GM12864 (cell line): ENCODE results near the gene CAMK2D.

Source experiments
- DNase-seq: peaks from one replicate; pipeline ENCODE4 v3.0.0-alpha.2; 2011; ENCODE audit warnings: low read depth
- H3K4me3 ChIP-seq: 2 replicates; pipeline ENCODE4 v1.5.1; 2011; ENCODE audit warnings: mild to moderate bottlenecking, low read depth, low read length, control low read depth
- CTCF ChIP-seq: IDR thresholded peaks from 2 replicates; pipeline ENCODE4 v1.5.1; 2011; ENCODE audit warnings: low read depth, mild to moderate bottlenecking, moderate library complexity, low read length, control low read depth, inconsistent platforms; ENCODE audit errors: missing control alignments

Gene CAMK2D

GRCh38 chr4:113481820-113482219 lies 279.7 kb downstream of the CAMK2D start:
- TF ChIP-seq CTCF = no peak
- no peak for DNase-seq
- H3K4me3 ChIP-seq = no peak overlapping the region

GRCh38 chr4:113480109-113480508 lies 281.4 kb downstream of the CAMK2D start:
- no peak overlapping the region for H3K4me3 ChIP-seq
- no peak for DNase-seq
- TF ChIP-seq CTCF = no peak

- no peak for DNase-seq
- no peak for TF ChIP-seq CTCF
- H3K4me3 ChIP-seq = no peak overlapping the region
These were observed 283.5 kb downstream of the CAMK2D start for GRCh38 chr4:113478032-113478431.

GRCh38 chr4:113476800-113477199 lies 284.7 kb downstream of the CAMK2D start:
- no peak overlapping the region for H3K4me3 ChIP-seq
- no peak for DNase-seq
- TF ChIP-seq CTCF = no peak

- H3K4me3 ChIP-seq = no peak overlapping the region
- DNase-seq = no peak
- no peak for TF ChIP-seq CTCF
These were observed 287.5 kb downstream of the CAMK2D start for GRCh38 chr4:113474017-113474416.

- TF ChIP-seq CTCF = no peak
- H3K4me3 ChIP-seq = no peak overlapping the region
- DNase-seq = no peak
These were observed 288.7 kb downstream of the CAMK2D start for GRCh38 chr4:113472864-113473263.

- TF ChIP-seq CTCF = no peak
- no peak for DNase-seq
- H3K4me3 ChIP-seq = no peak overlapping the region
These were observed 290.2 kb downstream of the CAMK2D start for GRCh38 chr4:113471146-113471860.
